ENCODE data around the gene PLCH1. TPM values are rescaled to one million over a fixed set of nuclear protein-coding genes. Genes with fewer than 3 reads are reported as not detected.

Gene PLCH1
- total and polyA plus RNA-seq, 9 of the 15 experiments (the other 6 are each of a cell fraction or from before 2014, with no cell fraction given): 0.17 to 0.62 (median 0.40) TPM

DNA sequence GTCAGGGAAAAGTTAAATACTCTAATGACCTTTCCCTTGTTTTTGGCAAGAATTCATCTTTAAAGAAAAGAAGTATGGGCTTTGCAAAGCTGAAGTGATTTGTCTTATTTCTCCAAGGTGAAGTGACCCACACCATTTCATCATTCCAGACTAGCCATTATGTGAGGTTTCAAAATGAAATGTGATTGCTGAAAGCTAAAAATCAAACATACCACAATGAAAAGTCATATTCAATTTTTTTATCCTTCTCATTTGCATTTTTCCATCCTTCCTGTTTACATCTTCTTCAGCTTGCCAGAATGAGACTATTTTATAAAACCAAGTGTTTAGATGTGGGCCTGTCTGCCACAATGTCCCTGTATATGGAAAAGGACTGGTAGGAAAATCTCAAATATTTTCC, 309.1 kb downstream of the PLCH1 start (continued):
- TF ChIP-seq SREBF2 (CRISPR knock-in tag; IDR thresholded peaks at IDR 0.05) (no peak), RFX7 (CRISPR knock-in tag; IDR thresholded peaks at IDR 0.05) (no peak)

DNA sequence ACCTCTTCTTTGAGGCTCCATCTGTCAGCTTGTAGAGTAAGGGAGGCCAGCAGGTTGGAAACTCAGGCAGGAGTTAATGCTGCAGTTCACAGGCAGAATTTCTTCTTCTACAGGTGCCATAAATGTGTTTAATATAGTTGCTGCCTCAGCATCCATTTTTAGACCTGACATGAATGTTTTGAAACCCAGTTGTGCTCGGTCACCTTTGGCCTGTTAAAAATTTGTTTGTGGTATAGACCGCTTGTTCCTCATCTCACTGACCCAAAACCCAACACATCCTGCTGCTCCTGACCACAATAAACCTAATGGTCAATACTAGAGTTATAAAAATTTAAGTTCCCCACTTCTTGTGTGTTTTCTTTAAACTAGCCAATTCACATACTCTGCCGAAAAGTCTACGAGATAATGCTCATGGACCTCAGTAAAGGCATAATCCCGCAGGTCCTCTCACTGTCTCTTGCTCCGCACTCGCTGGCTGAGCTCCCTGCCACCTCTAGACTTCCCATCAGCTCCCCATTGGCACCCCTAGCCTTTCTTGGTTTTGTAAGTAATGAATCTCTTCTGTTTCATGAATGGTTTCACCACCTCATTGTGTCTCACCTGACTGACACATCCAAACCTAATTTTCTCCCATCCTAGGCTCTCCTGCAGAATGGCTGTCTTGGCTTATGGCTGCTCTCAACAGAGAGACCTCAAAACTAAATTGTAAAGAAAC, 312.9 kb downstream of the PLCH1 start:
- no peaks in the 10 kb centered on the region for H3K36me3 ChIP-seq (ENCODE audit: control insufficient read depth, insufficient read depth, low read length)
- H4K20me1 ChIP-seq (replicated peaks; ENCODE audit: control insufficient read depth, insufficient read depth, low read length): no peaks in the 10 kb centered on the region
- no peaks in the 10 kb centered on the region for H3K79me2 ChIP-seq (ENCODE audit: control insufficient read depth, insufficient read depth, low read length)
- H3K9ac ChIP-seq (ENCODE audit: insufficient read depth in 1 of 2, low read depth in 2 of 2, low read length in 2 of 2): no peak overlapping the region
- no peaks in the 10 kb centered on the region for H3K9me1 ChIP-seq (ENCODE audit: control insufficient read depth, insufficient read depth, low read length)
- in situ Hi-C loops (cut with MboI) (no loop called here), intact Hi-C loops (cut with micrococcal nuclease) (no loop called here)
- CTCF ChIA-PET (ENCODE audit: low intra/inter-chr PET ratio): no interaction called here
- FAIRE-seq (no peak), DNase-seq (ENCODE audit: extremely low read depth in 1 of 4, low spot score in 3 of 4) (no peak), ATAC-seq (no peak)
- no peak overlapping the region for H3K4me2 ChIP-seq (ENCODE audit: insufficient read depth, low read length)
- no peak overlapping the region for H3K27ac ChIP-seq (ENCODE audit: extremely low read depth, low read depth, low read length)
- no peaks in the 10 kb centered on the region; a peak in 1 of 5 replicates for H3K27me3 ChIP-seq (ENCODE audit: control insufficient read depth in 2 of 2, insufficient read depth in 2 of 2, low read length in 2 of 2)
- POLR2A ChIA-PET: no interaction called here
- no peak overlapping the region for H3K4me3 ChIP-seq
- no peaks in the 10 kb centered on the region for H3K9me3 ChIP-seq (replicated peaks; ENCODE audit: control insufficient read depth, insufficient read depth, low read depth, low read length)
- 1% methylated on average over 7 of the region's 7 CpGs for WGBS (ENCODE audit: insufficient coverage, low coverage, missing lambda C conversion rate)
- no TSS peak for BruUV-seq (replicated peaks)
- H2AFZ ChIP-seq (ENCODE audit: low read depth, low read length): no peak overlapping the region
- no peaks in the 10 kb centered on the region for H3K4me1 ChIP-seq (replicated peaks in 1 of 2; ENCODE audit: control insufficient read depth in 2 of 2, insufficient read depth in 2 of 2, low read length in 2 of 2)
- no peak for TF ChIP-seq ZNF695 (CRISPR knock-in tag; IDR thresholded peaks at IDR 0.05)
- no peak for TF ChIP-seq ZBTB8A (IDR thresholded peaks at IDR 0.05; ENCODE audit: partially characterized antibody)
- TF ChIP-seq, protein P1, sequence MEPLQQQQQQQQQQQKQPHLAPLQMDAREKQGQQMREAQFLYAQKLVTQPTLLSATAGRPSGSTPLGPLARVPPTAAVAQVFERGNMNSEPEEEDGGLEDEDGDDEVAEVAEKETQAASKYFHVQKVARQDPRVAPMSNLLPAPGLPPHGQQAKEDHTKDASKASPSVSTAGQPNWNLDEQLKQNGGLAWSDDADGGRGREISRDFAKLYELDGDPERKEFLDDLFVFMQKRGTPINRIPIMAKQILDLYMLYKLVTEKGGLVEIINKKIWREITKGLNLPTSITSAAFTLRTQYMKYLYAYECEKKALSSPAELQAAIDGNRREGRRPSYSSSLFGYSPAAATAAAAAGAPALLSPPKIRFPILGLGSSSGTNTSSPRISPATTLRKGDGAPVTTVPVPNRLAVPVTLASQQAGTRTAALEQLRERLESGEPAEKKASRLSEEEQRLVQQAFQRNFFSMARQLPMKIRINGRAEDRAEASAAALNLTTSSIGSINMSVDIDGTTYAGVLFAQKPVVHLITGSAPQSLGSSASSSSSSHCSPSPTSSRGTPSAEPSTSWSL (CRISPR knock-in tag; IDR thresholded peaks at IDR 0.05; ENCODE audit: borderline replicate concordance): no peak
- TF ChIP-seq TAF9B (IDR thresholded peaks at IDR 0.05; ENCODE audit: partially characterized antibody): no peak
- TF ChIP-seq ZNF586 (CRISPR knock-in tag; conservative IDR thresholded peaks at IDR 0.05): no peak
- no peak for TF ChIP-seq E2F3 (CRISPR knock-in tag; IDR thresholded peaks at IDR 0.05)
- TF ChIP-seq, protein P2, sequence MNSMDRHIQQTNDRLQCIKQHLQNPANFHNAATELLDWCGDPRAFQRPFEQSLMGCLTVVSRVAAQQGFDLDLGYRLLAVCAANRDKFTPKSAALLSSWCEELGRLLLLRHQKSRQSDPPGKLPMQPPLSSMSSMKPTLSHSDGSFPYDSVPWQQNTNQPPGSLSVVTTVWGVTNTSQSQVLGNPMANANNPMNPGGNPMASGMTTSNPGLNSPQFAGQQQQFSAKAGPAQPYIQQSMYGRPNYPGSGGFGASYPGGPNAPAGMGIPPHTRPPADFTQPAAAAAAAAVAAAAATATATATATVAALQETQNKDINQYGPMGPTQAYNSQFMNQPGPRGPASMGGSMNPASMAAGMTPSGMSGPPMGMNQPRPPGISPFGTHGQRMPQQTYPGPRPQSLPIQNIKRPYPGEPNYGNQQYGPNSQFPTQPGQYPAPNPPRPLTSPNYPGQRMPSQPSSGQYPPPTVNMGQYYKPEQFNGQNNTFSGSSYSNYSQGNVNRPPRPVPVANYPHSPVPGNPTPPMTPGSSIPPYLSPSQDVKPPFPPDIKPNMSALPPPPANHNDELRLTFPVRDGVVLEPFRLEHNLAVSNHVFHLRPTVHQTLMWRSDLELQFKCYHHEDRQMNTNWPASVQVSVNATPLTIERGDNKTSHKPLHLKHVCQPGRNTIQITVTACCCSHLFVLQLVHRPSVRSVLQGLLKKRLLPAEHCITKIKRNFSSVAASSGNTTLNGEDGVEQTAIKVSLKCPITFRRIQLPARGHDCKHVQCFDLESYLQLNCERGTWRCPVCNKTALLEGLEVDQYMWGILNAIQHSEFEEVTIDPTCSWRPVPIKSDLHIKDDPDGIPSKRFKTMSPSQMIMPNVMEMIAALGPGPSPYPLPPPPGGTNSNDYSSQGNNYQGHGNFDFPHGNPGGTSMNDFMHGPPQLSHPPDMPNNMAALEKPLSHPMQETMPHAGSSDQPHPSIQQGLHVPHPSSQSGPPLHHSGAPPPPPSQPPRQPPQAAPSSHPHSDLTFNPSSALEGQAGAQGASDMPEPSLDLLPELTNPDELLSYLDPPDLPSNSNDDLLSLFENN (IDR thresholded peaks at IDR 0.05; ENCODE audit: low read depth in 2 of 2, low read length in 2 of 2): no peak
- TF ChIP-seq HCFC1 (IDR thresholded peaks at IDR 0.05; ENCODE audit: low read depth, low read length): no peak
- TF ChIP-seq POLR2A (conservative IDR thresholded peaks at IDR 0.05): no peak
- TF ChIP-seq SRSF1 (IDR thresholded peaks at IDR 0.05; ENCODE audit: low read depth, low read length): no peak
- no peak for TF ChIP-seq OTX1 (CRISPR knock-in tag; IDR thresholded peaks at IDR 0.05)
- TF ChIP-seq, protein P3, sequence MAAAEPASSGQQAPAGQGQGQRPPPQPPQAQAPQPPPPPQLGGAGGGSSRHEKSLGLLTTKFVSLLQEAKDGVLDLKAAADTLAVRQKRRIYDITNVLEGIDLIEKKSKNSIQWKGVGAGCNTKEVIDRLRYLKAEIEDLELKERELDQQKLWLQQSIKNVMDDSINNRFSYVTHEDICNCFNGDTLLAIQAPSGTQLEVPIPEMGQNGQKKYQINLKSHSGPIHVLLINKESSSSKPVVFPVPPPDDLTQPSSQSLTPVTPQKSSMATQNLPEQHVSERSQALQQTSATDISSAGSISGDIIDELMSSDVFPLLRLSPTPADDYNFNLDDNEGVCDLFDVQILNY (CRISPR knock-in tag; IDR thresholded peaks at IDR 0.05): no peak
- TF ChIP-seq DMBX1 (CRISPR knock-in tag; IDR thresholded peaks at IDR 0.05; ENCODE audit: borderline replicate concordance): no peak

Data from K562 (cell line).